ENCODE data around the gene CALN1.
"Not testable (repeated sequence)": the region's sequence is repeated elsewhere in the genome, so short reads cannot be mapped to it uniquely, and the experiment has no call there.

The CALN1 gene

GRCh38 chr7:72412121-72412618 lies at the start of gene CALN1:
TSS of gene CALN1 (minus strand) at chr7:72412338.
- not testable (repeated sequence) for DNase-seq

- no peak for DNase-seq
These were observed 41.3 kb upstream of the CALN1 start for GRCh38 chr7:72453471-72453870.

GRCh38 chr7:72447465-72448204 lies 35.5 kb upstream of the CALN1 start:
- no peak for DNase-seq

GRCh38 chr7:72446591-72447462 lies 34.7 kb upstream of the CALN1 start:
- no peak for DNase-seq

- no peak for DNase-seq
These were observed 34.0 kb upstream of the CALN1 start for GRCh38 chr7:72446131-72446530.

- no peak for DNase-seq
These were observed 33.4 kb upstream of the CALN1 start for GRCh38 chr7:72445580-72445979.

GRCh38 chr7:72445075-72445474 lies 32.9 kb upstream of the CALN1 start:
- no peak for DNase-seq

GRCh38 chr7:72444026-72444776 lies 32.1 kb upstream of the CALN1 start:
- no peak for DNase-seq

GRCh38 chr7:72441791-72442190 lies 29.7 kb upstream of the CALN1 start:
- no peak for DNase-seq

GRCh38 chr7:72438491-72438890 lies 26.4 kb upstream of the CALN1 start:
- no peak for DNase-seq

- no peak for DNase-seq
These were observed 25.5 kb upstream of the CALN1 start for GRCh38 chr7:72437610-72438009.

GRCh38 chr7:72437061-72437585 lies 25.0 kb upstream of the CALN1 start:
- DNase-seq: no peak

- no peak for DNase-seq
These were observed 23.9 kb upstream of the CALN1 start for GRCh38 chr7:72435925-72436480.

- no peak for DNase-seq
These were observed 23.2 kb upstream of the CALN1 start for GRCh38 chr7:72435366-72435765.

GRCh38 chr7:72430531-72430930 lies 18.4 kb upstream of the CALN1 start:
- DNase-seq: no peak

GRCh38 chr7:72429316-72429715 lies 17.2 kb upstream of the CALN1 start:
- no peak for DNase-seq

GRCh38 chr7:72416846-72417245 lies 4.7 kb upstream of the CALN1 start:
- DNase-seq: no peak

GRCh38 chr7:72415586-72415985 lies 3.4 kb upstream of the CALN1 start:
- DNase-seq: no peak

- DNase-seq: no peak
These were observed 1.7 kb upstream of the CALN1 start for GRCh38 chr7:72413886-72414285.

- no peak for DNase-seq
These were observed 1.2 kb upstream of the CALN1 start for GRCh38 chr7:72413290-72413689.

- DNase-seq: no peak
These were observed 719 bp downstream of the CALN1 start for GRCh38 chr7:72411419-72411818.

GRCh38 chr7:72409638-72410015 lies 2.5 kb downstream of the CALN1 start:
- no peak for DNase-seq

All from kidney glomerular epithelial cell (primary cell).